Measurements from ENCODE around the gene ALG9.

ALG9 gene

DNA sequence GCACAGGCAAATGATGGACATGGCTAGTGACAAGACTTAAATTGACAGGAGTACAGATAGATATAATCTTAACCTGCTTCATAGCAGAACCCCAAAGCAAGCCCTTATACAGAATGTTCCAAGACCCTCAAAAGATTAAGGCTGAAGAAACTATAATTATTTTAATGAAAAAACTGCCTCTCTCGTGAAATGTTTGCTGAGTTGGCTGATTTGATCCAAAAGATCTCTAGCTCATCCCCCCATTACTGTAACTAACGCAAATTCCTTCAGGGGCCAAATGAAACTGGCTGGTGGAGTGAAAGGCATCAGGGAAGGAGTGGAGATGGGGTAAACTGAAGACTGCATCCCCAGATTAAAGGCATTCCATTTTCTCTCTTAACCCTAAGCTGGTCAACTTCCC is 19.3 kb downstream of the ALG9 start:
- H3K27ac ChIP-seq = no peak overlapping the region
- no peak for TF ChIP-seq ZFX (IDR thresholded peaks at IDR 0.05)
- no peak for TF ChIP-seq CTCF (conservative IDR thresholded peaks at IDR 0.05)

DNA sequence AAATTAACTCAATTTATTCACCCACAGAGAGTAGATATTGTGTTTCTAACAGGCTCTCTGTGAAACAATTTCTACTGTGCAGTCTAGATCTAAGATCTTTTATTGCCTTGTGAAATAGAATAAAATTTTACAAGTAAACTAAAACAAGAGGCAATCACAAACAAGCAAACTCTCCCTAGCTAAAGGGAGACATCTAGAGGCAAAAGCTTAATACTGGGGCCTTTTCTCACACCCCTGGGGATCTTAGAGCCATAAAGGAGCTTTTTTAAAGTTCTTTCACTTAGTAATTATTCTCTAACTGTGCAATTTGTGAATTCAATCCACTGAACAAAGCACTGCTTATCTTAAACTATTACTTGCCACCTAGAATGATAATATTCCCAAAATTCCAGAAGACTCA is 19.7 kb downstream of the ALG9 start:
- H3K27ac ChIP-seq = no peak overlapping the region
- no peak for TF ChIP-seq ZFX (IDR thresholded peaks at IDR 0.05)
- TF ChIP-seq CTCF (conservative IDR thresholded peaks at IDR 0.05) = peak; percentile 66

GRCh38 chr11:111851067-111851466 is 20.3 kb downstream of the ALG9 start:
- no peak overlapping the region for H3K27ac ChIP-seq
- no peak for TF ChIP-seq ZFX (IDR thresholded peaks at IDR 0.05)
- no peak for TF ChIP-seq CTCF (conservative IDR thresholded peaks at IDR 0.05)

- TF ChIP-seq ZFX (IDR thresholded peaks at IDR 0.05) = no peak
- TF ChIP-seq CTCF (conservative IDR thresholded peaks at IDR 0.05) = no peak
- H3K27ac ChIP-seq = no peak overlapping the region
Observed at GRCh38 chr11:111849631-111850030, 21.8 kb downstream of the ALG9 start.

DNA sequence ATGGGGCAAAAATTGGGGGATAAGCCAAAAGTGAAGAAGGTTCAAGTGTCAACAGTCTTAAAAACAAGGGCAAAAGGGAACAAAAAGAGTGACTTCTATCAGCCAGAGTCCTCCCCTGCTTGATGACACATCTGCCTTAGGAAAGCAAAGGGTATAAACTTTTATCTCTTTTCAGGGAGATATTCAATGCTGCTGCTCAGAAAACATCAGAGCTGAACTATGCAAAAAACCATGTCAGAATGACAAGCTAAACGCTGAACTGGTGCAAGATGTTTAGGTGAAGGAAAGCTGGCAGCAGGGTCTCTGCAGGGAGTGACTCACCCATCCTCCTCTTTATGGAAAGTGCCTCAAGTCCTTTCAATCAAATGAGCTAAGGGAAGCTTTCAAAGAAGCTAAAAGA is 24.7 kb downstream of the ALG9 start:
- TF ChIP-seq CTCF (conservative IDR thresholded peaks at IDR 0.05) (no peak), ZFX (IDR thresholded peaks at IDR 0.05) (no peak)
- no peak overlapping the region for H3K27ac ChIP-seq

DNA sequence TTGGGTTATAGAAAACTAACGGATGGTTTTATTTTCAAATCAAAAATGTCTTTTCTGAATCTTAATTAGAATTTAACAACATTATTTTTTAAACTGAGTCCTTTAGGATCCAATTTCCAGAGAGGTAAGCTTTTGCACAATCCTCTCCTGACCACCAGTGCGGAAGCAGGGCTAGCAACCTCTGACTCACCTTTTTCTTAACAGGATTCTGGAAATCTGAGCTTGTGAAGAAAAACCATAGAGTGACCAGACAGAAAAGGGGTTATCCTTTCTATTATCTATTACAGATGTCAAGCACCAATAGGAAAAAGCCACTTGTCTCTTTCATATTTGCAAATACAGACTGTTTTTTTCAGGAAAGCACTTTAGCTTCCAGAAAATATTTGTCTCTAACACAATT is 25.3 kb downstream of the ALG9 start:
- H3K27ac ChIP-seq = no peak overlapping the region
- TF ChIP-seq ZFX (IDR thresholded peaks at IDR 0.05) (no peak), CTCF (conservative IDR thresholded peaks at IDR 0.05) (no peak)

GRCh38 chr11:111845276-111846028 is 25.9 kb downstream of the ALG9 start:
- TF ChIP-seq ZFX (IDR thresholded peaks at IDR 0.05) (no peak), CTCF (conservative IDR thresholded peaks at IDR 0.05) (no peak)
- no peak overlapping the region for H3K27ac ChIP-seq

Measured in C4-2B (cell line).